LNCAP (cell line): ENCODE data around the gene TMX3.

Experiments
- TF ChIP-seq, protein P1 (sequence below): fragments of 450-650 bp; IDR thresholded peaks from 2 replicates; pipeline ENCODE4 v1.5.1; 2017; ENCODE audit warnings: mild to moderate bottlenecking

The TMX3 gene

DNA sequence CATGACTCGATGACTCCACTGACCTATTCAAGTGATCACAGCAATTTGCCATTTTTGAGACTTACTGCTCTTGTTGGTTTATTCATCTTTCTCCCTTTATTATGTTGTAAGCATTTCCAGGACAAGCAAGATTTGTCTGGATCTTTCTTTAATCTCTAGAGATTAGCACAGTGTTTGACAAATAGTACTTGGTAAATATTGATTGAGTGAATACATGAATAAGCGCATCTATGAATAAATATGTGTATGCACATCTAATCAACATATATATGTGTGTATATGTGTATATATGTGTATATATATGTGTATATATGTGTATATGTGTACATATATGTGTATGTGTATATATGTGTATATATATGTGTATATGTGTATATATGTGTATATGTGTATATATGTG, 7.3 kb downstream of the TMX3 start:
- TF ChIP-seq, protein P1, sequence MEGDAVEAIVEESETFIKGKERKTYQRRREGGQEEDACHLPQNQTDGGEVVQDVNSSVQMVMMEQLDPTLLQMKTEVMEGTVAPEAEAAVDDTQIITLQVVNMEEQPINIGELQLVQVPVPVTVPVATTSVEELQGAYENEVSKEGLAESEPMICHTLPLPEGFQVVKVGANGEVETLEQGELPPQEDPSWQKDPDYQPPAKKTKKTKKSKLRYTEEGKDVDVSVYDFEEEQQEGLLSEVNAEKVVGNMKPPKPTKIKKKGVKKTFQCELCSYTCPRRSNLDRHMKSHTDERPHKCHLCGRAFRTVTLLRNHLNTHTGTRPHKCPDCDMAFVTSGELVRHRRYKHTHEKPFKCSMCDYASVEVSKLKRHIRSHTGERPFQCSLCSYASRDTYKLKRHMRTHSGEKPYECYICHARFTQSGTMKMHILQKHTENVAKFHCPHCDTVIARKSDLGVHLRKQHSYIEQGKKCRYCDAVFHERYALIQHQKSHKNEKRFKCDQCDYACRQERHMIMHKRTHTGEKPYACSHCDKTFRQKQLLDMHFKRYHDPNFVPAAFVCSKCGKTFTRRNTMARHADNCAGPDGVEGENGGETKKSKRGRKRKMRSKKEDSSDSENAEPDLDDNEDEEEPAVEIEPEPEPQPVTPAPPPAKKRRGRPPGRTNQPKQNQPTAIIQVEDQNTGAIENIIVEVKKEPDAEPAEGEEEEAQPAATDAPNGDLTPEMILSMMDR, result no peak

DNA sequence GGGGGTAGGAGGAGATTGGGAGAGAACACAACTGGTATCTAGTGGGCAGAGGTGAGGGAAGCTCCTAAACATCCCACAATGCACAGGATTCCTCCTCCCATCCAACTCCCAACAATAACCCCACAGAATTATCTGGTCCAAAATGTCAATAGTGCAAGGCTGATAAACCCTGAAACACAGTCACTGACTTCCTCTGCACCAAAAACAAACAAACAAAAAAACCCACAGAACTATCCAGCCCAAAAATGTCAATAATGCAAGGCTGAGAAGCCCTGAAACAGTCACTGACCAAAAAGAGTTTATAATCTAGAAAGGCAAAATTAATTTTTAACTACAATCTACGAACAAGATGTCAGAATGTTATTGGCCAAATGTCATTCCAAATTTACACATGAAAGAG, 9.8 kb downstream of the TMX3 start:
- TF ChIP-seq, protein P1, result no peak

DNA sequence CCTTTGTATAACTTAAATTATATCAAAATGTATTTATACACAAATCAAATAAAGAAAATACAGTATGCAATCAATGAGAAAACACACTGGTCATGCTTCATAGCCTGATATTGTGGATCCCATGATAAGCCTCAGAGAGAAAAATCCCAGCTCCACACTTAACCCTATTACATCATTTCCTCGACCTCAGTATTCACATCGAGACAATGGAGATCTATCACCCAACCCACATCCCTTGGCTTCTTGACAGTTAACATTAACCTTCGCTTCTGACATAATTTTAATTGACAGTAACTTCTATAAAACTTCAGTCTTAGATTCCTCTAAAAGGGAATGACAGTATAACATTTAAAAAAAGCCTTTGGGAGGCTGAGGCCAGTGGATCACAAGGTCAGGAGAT, 11.6 kb downstream of the TMX3 start:
- TF ChIP-seq, protein P1, result no peak

DNA sequence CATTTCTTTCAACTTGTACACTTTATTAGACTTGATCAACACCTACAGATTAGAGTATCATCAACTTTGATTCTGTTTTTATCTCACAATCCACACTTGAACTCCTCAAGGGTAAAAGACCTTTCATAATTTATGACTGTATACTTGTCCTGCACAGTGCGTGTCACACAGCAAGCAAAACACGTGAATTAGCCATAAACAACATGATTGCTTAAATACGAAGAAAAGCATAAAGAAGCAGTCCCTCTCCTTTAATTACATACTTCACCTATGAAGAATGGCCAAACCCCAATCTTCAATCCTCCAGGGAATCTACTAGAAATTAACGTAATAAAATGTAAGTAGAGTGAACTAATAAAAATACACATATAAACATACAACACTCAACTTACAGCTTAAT, 13.6 kb downstream of the TMX3 start:
- TF ChIP-seq, protein P1, result no peak

DNA sequence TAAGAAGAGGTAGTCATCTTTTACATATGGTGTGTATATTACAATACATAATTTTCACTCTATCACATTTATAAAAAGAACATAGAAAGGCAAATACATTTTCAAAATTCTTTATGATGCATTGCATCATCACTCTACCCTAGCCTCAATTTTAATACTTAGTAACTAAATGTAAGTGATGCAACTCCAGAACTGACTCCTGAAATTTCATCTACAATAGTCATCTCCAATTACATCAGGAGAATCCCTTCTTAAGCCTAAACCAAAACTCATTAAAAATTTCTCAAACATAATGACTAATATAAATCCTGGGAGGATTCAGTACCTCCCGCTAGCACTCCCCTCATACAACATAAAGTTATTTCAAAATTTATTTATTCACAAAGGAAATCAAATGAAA, 15.9 kb downstream of the TMX3 start:
- TF ChIP-seq, protein P1, result no peak

DNA sequence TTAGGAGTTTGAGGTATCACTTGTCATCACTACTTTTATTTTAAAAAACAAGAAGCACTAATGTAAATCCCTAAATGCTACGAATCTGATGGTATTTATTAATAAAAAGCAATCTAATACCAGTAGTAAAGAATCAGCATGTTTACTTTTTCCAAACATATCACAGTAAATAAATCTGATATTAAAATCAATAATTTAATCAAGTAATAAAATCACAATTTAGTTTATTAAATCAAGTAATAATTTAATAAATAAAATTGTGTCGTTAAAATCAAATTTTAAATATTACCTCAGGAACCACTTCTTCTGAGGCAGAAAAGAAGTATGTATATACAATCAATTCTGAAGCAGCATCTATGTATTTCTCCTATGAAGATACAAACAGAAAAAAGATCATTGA, 18.0 kb downstream of the TMX3 start:
- TF ChIP-seq, protein P1, result no peak

DNA sequence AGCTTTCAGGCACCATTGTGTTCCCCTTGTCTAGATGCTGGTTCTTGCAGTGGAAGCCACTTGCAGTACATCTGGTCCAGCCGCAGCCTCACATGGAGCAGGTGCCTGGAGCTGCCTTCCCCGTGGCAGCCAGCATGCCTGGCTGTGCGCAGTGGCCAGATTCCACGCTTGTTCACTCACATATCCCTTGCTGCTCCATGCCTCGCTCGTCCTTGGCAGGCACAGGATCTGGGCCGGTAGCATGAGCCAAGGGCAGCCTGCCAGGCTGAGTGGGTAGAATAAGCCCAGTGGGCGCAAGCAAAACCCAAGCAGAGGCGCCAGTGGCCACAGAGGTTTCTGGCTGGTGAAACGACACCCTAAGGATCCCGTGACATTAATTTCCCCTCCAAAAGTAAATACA, 20.6 kb downstream of the TMX3 start:
- TF ChIP-seq, protein P1, result no peak

DNA sequence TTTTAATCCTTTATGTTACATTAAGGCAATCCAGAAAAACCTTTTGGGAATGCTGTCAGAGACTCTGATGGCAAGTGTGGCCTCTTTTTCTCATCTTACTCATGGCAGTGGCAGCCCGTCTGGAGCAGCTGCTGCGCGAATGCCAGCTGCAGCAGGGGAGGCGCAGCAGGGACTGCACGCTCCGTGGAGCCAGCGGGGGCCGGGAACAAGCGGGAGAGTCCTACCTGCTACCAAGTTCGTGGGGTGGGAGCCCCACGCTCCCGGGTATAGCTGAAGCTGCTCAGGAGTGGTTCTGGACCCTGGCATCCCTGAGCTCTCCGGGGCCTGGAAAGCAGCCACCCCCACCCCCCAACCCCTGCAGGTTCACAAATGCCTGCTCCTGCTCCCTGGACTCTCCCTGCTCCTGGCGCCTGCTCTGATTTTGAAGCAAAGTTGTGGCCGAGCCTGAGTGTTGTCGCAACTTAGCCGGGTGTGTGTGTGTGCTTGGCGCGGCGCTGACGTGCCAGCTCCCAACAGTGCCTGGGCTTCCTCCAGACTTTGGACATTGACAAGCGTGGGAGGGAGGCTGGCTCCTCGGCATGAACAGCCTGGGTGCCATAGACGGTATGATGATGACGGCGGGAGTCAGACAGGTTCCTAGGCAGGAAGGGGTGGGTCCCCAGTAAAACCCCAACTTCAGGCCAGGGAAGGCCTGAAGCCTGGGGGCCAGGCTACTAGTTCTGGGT, 21.7 kb downstream of the TMX3 start:
- TF ChIP-seq, protein P1, result no peak
